Subcutaneous abdominal adipose tissue (tissue), 5 donors: Measurements from ENCODE around the gene NOS1AP.
"Not testable (repeated sequence)": the region's sequence is repeated elsewhere in the genome, so short reads cannot be mapped to it uniquely, and the experiment has no call there.

Experiments
- H3K27ac ChIP-seq: one replicate; pipeline ENCODE4 v1.7.0; 2013; ENCODE audit warnings: low read depth, mild to moderate bottlenecking, inconsistent platforms, low read length, moderate library complexity
- H3K27me3 ChIP-seq, 5 donors: one replicate each; pipeline ENCODE4 v1.7.0; 2013; ENCODE audit warnings: low read length in 5 of 5, inconsistent platforms in 1 of 5; ENCODE audit not compliant: control insufficient read depth in 5 of 5, insufficient read depth in 4 of 5
- H3K36me3 ChIP-seq, 5 donors: one replicate each; pipeline ENCODE4 v1.7.0; 2013; ENCODE audit warnings: low read length in 5 of 5; ENCODE audit not compliant: control insufficient read depth in 5 of 5, insufficient read depth in 5 of 5
- H3K4me1 ChIP-seq, 5 donors: one replicate each; pipeline ENCODE4 v1.7.0; 2013; ENCODE audit warnings: low read length in 5 of 5, mild to moderate bottlenecking in 3 of 5, moderate library complexity in 1 of 5; ENCODE audit not compliant: control insufficient read depth in 5 of 5, insufficient read depth in 5 of 5
- H3K4me3 ChIP-seq, 5 donors: one replicate each; pipeline ENCODE4 v1.7.0; 2013; ENCODE audit warnings: low read length in 5 of 5, low read depth in 1 of 5
- H3K9ac ChIP-seq, 5 donors: one replicate each; pipeline ENCODE4 v1.7.0; 2013; ENCODE audit warnings: low read length in 5 of 5, mild to moderate bottlenecking in 4 of 5, moderate library complexity in 3 of 5
- H3K9me3 ChIP-seq, 5 donors: one replicate each; pipeline ENCODE4 v1.7.0; 2013; ENCODE audit warnings: low read length in 5 of 5; ENCODE audit not compliant: control insufficient read depth in 5 of 5
- donor health status: healthy.
- donor health status: healthy.
- donor health status: healthy.
- donor health status: healthy.
- donor health status: healthy.

The NOS1AP gene

DNA sequence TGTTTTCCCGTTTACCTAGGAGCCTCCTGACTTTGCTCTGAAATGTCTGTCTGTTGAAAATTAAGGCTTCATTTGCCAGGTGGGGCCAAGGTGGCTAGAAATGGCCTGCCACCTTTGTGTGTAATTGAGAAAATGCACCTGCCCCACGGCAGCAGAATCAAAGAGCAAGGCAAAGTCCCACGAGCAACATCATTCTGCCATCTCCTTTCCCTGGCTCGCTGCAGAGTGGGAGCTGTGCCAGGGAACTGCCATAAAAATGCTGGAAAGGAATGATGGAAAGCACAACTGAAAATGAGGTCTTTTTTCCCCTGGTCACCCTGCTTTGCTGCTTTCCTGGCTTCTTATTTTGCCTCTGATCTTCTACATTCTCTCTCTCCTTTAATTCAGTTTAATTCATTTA, 40.3 kb upstream of the NOS1AP start:
- H3K27ac ChIP-seq: no peak overlapping the region
- no peak overlapping the region for H3K4me3 ChIP-seq
- peaks cover 0 to 9% (median 5%) of the 10 kb centered on the region in 5 donors for H3K4me1 ChIP-seq
- no peak overlapping the region for H3K9ac ChIP-seq
- H3K27me3 ChIP-seq: peaks cover 0 to 11% (median 5%) of the 10 kb centered on the region in 5 donors
- H3K36me3 ChIP-seq: no peaks in the 10 kb centered on the region
- peaks cover 0 to 4% (median 0%) of the 10 kb centered on the region in 5 donors for H3K9me3 ChIP-seq

DNA sequence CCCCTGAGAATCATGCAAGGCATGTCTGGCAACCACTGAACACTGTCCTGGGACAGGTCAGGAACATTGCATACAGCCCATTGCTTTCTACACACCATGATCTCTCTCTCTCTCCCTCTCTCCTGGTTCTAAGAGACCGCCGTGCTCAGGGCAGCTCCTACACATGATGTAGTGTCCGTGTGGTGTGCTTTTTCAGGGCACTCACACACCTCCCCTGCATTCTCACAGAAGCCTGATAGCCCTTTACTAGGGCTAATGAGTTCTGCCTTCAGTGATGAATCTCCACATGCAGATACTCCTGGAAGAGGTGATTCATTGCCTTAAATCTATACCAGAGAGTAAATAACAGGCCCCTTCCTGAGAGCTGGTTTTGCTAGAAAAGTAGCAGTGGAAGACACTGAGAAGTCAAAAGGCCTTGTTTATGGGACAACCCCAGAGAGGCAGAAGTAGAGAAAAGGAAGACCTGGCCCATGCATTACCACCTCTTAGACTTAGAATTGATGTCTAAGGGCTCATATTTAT, 38.7 kb upstream of the NOS1AP start:
- Histone ChIP-seq H3K4me3 (no peak overlapping the region), H3K4me1 (peaks cover 0 to 5% (median 0%) of the 10 kb centered on the region in 5 donors), H3K9me3 (peaks cover 0 to 4% (median 0%) of the 10 kb centered on the region in 5 donors), H3K27ac (no peak overlapping the region), H3K27me3 (peaks cover 0 to 13% (median 6%) of the 10 kb centered on the region in 5 donors), H3K9ac (no peak overlapping the region), H3K36me3 (no peaks in the 10 kb centered on the region)

DNA sequence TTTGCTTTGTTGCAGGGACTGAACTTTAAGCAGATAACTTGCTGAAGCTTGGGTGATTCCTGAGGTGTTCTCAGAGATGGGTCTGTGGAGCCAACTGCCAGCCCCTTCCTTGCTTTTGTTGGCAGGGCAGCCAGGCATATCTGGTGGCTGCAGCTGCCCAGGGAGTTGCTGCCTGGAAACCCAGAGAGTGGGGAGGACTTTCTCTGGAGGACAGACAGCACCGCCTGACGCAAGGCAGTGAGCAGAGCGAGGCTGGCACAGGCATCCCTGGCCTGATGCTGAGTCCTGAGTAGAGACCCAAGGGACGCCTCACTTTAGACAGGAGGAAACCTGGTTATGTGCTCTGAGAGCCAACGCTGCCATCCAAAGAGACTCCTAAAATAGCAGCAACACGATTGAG, 36.1 kb upstream of the NOS1AP start:
- Histone ChIP-seq H3K4me3 (no peak overlapping the region), H3K27me3 (peaks cover 0 to 13% (median 6%) of the 10 kb centered on the region in 5 donors), H3K9ac (no peak overlapping the region), H3K36me3 (no peaks in the 10 kb centered on the region), H3K27ac (no peak overlapping the region), H3K4me1 (peaks cover 0 to 5% (median 0%) of the 10 kb centered on the region in 5 donors), H3K9me3 (no peaks in the 10 kb centered on the region)

DNA sequence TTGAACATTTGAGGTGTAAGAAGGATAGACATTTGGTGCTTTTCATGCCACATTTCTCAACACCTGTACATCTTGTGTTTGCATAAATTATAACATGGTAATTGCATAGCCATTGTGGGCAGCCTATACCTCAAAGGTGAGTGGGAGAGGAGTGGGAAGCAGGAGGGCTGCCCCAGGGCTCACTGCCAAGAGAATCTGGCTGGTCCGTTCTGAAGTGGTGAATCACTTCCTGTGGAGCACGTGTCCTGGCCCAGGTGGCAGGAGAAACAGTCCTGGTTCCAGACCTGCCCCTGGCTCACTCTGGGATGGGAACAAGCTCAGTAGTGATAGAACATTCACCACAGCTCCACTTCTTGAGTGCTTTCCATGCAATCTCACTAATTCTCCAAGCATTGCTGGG, 34.2 kb upstream of the NOS1AP start:
- Histone ChIP-seq H3K36me3 (no peaks in the 10 kb centered on the region), H3K9me3 (no peaks in the 10 kb centered on the region), H3K9ac (no peak overlapping the region), H3K4me1 (no peaks in the 10 kb centered on the region), H3K27ac (no peak overlapping the region), H3K4me3 (no peak overlapping the region), H3K27me3 (peaks cover 0 to 13% (median 4%) of the 10 kb centered on the region in 5 donors)

DNA sequence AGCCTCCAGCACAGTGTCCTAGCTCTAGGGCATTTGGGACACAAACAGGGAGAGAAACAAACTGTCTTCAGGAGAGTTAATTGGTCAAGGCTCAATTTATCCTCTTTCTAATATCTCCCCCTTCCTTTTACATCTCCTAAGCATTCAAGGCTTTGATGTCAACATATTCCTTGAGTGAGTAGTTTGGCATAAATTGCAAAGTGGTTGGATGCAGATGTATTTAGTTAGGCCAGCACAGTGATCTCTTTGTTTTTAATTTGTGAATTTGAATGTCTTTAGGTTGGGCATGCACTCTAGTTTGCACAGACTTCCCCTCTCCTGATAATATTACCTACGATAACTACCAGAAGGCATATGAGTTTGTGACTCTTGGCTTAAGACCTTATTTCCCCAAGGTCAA, 33.3 kb upstream of the NOS1AP start:
- no peaks in the 10 kb centered on the region for H3K4me1 ChIP-seq
- H3K27ac ChIP-seq: no peak overlapping the region
- no peaks in the 10 kb centered on the region for H3K36me3 ChIP-seq
- H3K4me3 ChIP-seq: no peak overlapping the region
- peaks cover 0 to 10% (median 4%) of the 10 kb centered on the region in 5 donors for H3K27me3 ChIP-seq
- H3K9ac ChIP-seq: no peak overlapping the region
- no peaks in the 10 kb centered on the region for H3K9me3 ChIP-seq

DNA sequence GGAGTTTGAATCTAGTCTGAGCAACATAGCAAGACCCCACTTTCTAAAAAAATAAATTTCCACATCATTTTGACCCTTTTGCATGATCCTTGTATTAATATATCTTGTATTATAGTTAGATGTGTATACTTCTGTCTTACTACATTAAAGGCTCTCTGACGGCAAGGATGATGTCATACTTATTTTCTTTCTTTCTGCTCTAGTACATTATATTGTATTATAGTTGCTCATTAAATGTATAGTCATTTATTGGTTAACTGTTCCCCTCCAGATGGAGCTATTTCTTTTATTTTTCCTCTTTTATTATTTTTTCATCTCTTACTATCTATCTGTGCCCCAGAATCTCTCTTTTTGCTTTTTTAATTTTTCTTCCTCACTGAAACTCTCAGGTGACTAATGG, 30.9 kb upstream of the NOS1AP start:
- no peaks in the 10 kb centered on the region for H3K4me1 ChIP-seq
- no peak overlapping the region for H3K4me3 ChIP-seq
- no peaks in the 10 kb centered on the region for H3K9me3 ChIP-seq
- H3K9ac ChIP-seq: no peak overlapping the region
- H3K27ac ChIP-seq: no peak overlapping the region
- peaks cover 0 to 8% (median 4%) of the 10 kb centered on the region in 5 donors for H3K27me3 ChIP-seq
- no peaks in the 10 kb centered on the region for H3K36me3 ChIP-seq

DNA sequence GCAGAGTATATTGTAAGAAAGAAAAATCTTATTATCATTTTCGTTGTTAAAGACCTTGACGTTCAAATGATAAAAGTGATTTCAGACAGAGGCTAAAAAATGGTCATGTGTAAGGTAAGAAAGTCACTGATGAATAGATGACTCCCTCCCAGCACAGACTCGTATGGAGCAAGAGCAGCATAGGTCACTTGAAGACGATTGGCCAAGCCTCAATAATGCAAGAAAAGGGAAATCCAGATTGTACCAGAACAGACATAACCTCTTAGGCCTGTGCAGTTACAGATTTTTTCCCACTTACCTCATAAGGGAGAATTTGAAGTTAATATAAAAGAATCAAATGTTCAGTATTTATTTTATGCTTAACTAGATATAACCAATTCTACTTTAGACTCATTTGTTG, 29.5 kb upstream of the NOS1AP start:
- Histone ChIP-seq H3K9ac (no peak overlapping the region), H3K4me3 (no peak overlapping the region), H3K9me3 (no peaks in the 10 kb centered on the region), H3K27me3 (peaks cover 0 to 8% (median 4%) of the 10 kb centered on the region in 5 donors), H3K27ac (no peak overlapping the region), H3K4me1 (no peaks in the 10 kb centered on the region), H3K36me3 (no peaks in the 10 kb centered on the region)

DNA sequence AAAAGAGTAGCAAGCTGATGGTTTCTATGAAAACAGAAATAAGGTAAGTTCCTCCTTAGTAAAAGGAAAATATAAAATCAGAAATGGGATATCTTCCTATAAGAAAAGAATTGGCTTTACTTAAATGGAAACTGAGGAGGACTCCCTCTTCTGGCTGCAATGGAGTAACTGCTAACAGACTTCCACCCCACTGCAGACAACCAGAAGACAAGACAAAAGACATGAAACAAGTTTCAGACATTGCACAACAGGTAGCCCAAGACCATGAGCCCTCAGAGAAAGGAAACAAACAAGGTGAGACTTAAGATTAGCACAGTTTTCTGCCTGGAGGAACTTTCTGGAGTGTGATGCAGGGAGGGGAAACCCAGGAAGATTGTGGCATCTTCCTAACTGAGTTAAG, 28.8 kb upstream of the NOS1AP start:
- Histone ChIP-seq H3K4me3 (no peak overlapping the region), H3K36me3 (no peaks in the 10 kb centered on the region), H3K27ac (no peak overlapping the region), H3K4me1 (no peaks in the 10 kb centered on the region), H3K27me3 (peaks cover 0 to 2% (median 0%) of the 10 kb centered on the region in 5 donors), H3K9me3 (no peaks in the 10 kb centered on the region), H3K9ac (no peak overlapping the region)

DNA sequence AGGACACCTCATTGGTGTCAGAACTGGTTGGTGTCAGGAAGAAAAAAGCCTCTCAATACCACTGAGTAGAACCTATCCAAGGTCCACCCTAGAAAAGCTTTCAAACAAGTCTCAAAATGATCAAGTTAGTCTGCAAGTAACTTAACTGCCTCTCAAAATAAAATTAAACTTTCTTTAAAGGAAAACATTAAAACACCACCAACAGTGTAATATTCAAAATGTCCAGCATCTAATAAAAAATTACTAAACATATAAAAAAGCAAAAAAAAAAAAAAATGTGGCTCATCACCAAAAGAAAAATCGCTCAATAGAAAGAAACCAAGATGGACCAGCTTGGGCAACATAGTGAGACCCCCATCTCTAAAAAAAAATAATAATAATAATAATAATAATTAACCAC, 27.1 kb upstream of the NOS1AP start:
- Histone ChIP-seq H3K9ac (no peak overlapping the region), H3K36me3 (no peaks in the 10 kb centered on the region), H3K27me3 (peaks cover 0 to 2% (median 0%) of the 10 kb centered on the region in 5 donors), H3K4me1 (no peaks in the 10 kb centered on the region), H3K27ac (no peak overlapping the region), H3K9me3 (no peaks in the 10 kb centered on the region), H3K4me3 (no peak overlapping the region)

DNA sequence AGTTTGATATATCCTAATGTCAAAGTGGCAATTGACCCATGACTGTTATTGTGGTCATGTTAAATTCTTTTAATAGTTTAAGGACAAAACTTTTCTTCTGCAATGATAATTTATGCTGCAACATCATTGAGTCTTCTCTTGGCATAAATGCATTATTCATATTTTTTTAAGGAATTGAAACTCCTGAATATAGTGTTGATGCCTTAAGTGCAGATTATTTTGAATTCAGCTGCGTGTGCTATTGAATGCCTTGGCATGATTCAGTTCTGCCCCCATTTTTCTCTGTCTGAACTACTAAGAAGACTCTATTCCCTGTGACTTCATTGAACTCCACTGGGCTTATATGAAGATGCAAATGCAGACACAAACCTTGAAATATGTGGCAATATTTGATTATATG, 22.6 kb upstream of the NOS1AP start:
- Histone ChIP-seq H3K36me3 (no peaks in the 10 kb centered on the region), H3K4me1 (no peaks in the 10 kb centered on the region), H3K9ac (no peak overlapping the region), H3K27me3 (no peaks in the 10 kb centered on the region), H3K9me3 (no peaks in the 10 kb centered on the region), H3K4me3 (no peak overlapping the region), H3K27ac (no peak overlapping the region)

DNA sequence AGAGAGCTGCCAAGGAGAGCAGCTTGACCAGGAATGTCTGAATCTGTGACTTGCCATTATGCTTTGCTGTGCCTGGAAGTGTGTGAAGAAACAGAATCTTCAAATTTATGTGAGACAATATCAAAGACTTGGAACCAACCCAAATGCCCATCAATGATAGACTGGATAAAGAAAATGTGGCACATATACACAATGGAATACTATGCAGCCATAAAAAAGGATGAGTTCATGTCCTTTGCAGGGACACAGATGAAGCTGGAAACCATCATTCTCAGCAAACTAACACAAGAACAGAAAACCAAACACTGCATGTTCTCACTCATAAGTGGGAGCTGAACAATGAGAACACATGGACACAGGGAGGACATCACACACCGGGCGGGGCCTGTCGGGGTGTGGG, 15.5 kb upstream of the NOS1AP start:
- H3K4me1 ChIP-seq, H3K27me3 ChIP-seq, H3K36me3 ChIP-seq, H3K27ac ChIP-seq, H3K9me3 ChIP-seq, H3K4me3 ChIP-seq, H3K9ac ChIP-seq: not testable (repeated sequence)
